Upper lobe of left lung (tissue), 4 donors: ENCODE measurements around the gene SHLD1.
"Not testable (repeated sequence)": the region's sequence is repeated elsewhere in the genome, so short reads cannot be mapped to it uniquely, and the experiment has no call there.

ENCODE experiments used
- CTCF ChIP-seq, 6 experiments: fragments of 450-650 bp in 4 of 6; fragments of 200-600 bp in 2 of 6; sonication (generic) in 2 of 6; IDR thresholded peaks; one replicate each; pipeline ENCODE4 v1.5.1; 2016 to 2019; ENCODE audit warnings: antibody characterized with exemption in 6 of 6
- POLR2A ChIP-seq, 4 donors: fragments of 450-650 bp; IDR thresholded peaks; one replicate each; pipeline ENCODE4 v1.5.1; 2016 to 2017; ENCODE audit warnings: antibody characterized with exemption in 4 of 4, mild to moderate bottlenecking in 2 of 4
- POLR2AphosphoS5 ChIP-seq, 2 donors: sonication (generic); formaldehyde crosslinking; IDR thresholded peaks; one replicate each; pipeline ENCODE4 v1.5.1; 2017; ENCODE audit warnings: antibody characterized with exemption in 2 of 2

GRCh38 chr20:5725183-5725463 lies 25.1 kb upstream of the SHLD1 start:
- not testable (repeated sequence) for TF ChIP-seq CTCF, POLR2A, POLR2AphosphoS5 (IDR thresholded peaks at IDR 0.05)
